ENCODE data around the gene SLC8A2.

Gene SLC8A2

DNA sequence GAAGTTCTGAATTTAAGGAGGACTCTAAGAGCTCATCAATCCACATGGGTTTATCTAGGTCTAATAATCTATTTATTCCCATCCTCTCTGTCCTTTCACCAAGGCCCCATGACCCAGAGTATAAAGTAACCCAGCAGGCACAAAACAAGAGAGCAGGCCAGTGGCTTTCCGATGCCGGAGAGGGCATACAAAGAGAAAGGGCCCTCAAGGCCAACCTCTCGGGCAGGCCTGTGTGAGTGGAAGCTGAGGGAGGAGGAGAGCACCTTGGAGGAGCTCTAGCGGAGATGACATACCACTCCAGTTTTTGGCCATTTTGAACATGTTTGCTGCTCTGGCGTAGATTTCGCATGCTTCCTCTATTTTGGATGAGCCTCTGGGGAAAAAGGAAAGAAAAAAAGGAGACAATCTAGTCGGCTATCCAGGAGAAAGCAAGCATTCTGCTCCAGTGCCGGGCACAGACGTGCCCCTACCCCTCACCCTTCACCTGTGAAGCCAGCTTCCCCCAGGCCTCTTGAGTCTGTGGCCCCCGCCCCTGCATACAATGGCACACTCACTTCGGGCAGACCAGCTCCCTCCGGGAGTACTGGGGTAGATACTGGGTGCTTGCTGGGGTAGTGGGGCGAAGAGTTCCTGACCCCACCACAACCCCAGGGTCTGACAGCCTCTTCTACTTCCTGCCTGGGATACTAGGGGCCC is 31.6 kb upstream of the SLC8A2 start:
- H3K4me1 ChIP-seq (ENCODE audit: control insufficient read depth, insufficient read depth, low read length), result peaks cover 13% of the 10 kb centered on the region
- H3K4me3 ChIP-seq (ENCODE audit: low read depth, low read length), result no peak overlapping the region
- peaks cover 30% of the 10 kb centered on the region for H3K36me3 ChIP-seq (ENCODE audit: control insufficient read depth, insufficient read depth, low read length)
- H3K27ac ChIP-seq (ENCODE audit: low read depth, low read length), result no peak overlapping the region
- H3K9me3 ChIP-seq (ENCODE audit: control insufficient read depth, insufficient read depth, low read depth, low read length), result no peaks in the 10 kb centered on the region
- no peaks in the 10 kb centered on the region for H3K27me3 ChIP-seq (ENCODE audit: control insufficient read depth, insufficient read depth, low read length)
- no peak overlapping the region for H3K9ac ChIP-seq (ENCODE audit: low read length)

- Histone ChIP-seq H3K27ac (ENCODE audit: low read depth, low read length) (no peak overlapping the region), H3K4me3 (ENCODE audit: low read depth, low read length) (peak overlapping the region; percentile 21; the same call in 1 of the 2 replicates), H3K36me3 (ENCODE audit: control insufficient read depth, insufficient read depth, low read length) (peaks cover 48% of the 10 kb centered on the region), H3K9ac (ENCODE audit: low read length) (no peak overlapping the region), H3K9me3 (ENCODE audit: control insufficient read depth, insufficient read depth, low read depth, low read length) (no peaks in the 10 kb centered on the region), H3K4me1 (ENCODE audit: control insufficient read depth, insufficient read depth, low read length) (peaks cover 8% of the 10 kb centered on the region), H3K27me3 (ENCODE audit: control insufficient read depth, insufficient read depth, low read length) (no peaks in the 10 kb centered on the region)
Observed at GRCh38 chr19:47499863-47500830, 28.5 kb upstream of the SLC8A2 start.

GRCh38 chr19:47499371-47499770 is 27.7 kb upstream of the SLC8A2 start:
- H3K9me3 ChIP-seq (ENCODE audit: control insufficient read depth, insufficient read depth, low read depth, low read length), result no peaks in the 10 kb centered on the region
- H3K4me1 ChIP-seq (ENCODE audit: control insufficient read depth, insufficient read depth, low read length), result peaks cover 8% of the 10 kb centered on the region
- no peak overlapping the region for H3K4me3 ChIP-seq (ENCODE audit: low read depth, low read length)
- H3K27ac ChIP-seq (ENCODE audit: low read depth, low read length), result no peak overlapping the region
- peaks cover 50% of the 10 kb centered on the region for H3K36me3 ChIP-seq (ENCODE audit: control insufficient read depth, insufficient read depth, low read length)
- H3K9ac ChIP-seq (ENCODE audit: low read length), result no peak overlapping the region
- H3K27me3 ChIP-seq (ENCODE audit: control insufficient read depth, insufficient read depth, low read length), result no peaks in the 10 kb centered on the region

DNA sequence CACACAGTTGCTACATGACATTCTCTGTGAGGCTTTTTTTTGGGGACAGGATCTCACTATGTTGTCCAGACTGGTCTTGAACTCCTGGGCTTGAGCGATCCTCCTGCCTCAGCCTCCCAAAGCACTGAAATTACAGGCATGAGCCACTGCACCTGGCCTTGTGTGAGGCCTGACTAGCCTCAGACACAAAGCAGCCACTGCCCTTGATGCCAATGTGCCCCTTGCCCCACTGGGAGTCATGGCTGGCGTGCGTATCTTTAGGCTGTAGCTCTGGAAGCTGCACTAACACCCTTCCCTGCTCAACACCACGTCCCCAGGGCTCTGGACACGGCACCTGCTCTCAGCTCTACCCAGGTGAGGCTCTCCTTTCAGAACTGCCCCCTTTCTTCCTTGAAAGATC is 26.9 kb upstream of the SLC8A2 start:
- no peaks in the 10 kb centered on the region for H3K27me3 ChIP-seq (ENCODE audit: control insufficient read depth, insufficient read depth, low read length)
- no peaks in the 10 kb centered on the region for H3K9me3 ChIP-seq (ENCODE audit: control insufficient read depth, insufficient read depth, low read depth, low read length)
- no peak overlapping the region for H3K4me3 ChIP-seq (ENCODE audit: low read depth, low read length)
- H3K4me1 ChIP-seq (ENCODE audit: control insufficient read depth, insufficient read depth, low read length), result peaks cover 9% of the 10 kb centered on the region
- no peak overlapping the region for H3K27ac ChIP-seq (ENCODE audit: low read depth, low read length)
- no peak overlapping the region for H3K9ac ChIP-seq (ENCODE audit: low read length)
- H3K36me3 ChIP-seq (ENCODE audit: control insufficient read depth, insufficient read depth, low read length), result peaks cover 47% of the 10 kb centered on the region

- no peak overlapping the region for H3K27ac ChIP-seq (ENCODE audit: low read depth, low read length)
- peaks cover 44% of the 10 kb centered on the region for H3K36me3 ChIP-seq (ENCODE audit: control insufficient read depth, insufficient read depth, low read length)
- H3K4me1 ChIP-seq (ENCODE audit: control insufficient read depth, insufficient read depth, low read length), result peaks cover 15% of the 10 kb centered on the region
- no peak overlapping the region for H3K4me3 ChIP-seq (ENCODE audit: low read depth, low read length)
- H3K9ac ChIP-seq (ENCODE audit: low read length), result no peak overlapping the region
- H3K27me3 ChIP-seq (ENCODE audit: control insufficient read depth, insufficient read depth, low read length), result no peaks in the 10 kb centered on the region
- H3K9me3 ChIP-seq (ENCODE audit: control insufficient read depth, insufficient read depth, low read depth, low read length), result no peaks in the 10 kb centered on the region
Observed at GRCh38 chr19:47497821-47498520, 26.3 kb upstream of the SLC8A2 start.

DNA sequence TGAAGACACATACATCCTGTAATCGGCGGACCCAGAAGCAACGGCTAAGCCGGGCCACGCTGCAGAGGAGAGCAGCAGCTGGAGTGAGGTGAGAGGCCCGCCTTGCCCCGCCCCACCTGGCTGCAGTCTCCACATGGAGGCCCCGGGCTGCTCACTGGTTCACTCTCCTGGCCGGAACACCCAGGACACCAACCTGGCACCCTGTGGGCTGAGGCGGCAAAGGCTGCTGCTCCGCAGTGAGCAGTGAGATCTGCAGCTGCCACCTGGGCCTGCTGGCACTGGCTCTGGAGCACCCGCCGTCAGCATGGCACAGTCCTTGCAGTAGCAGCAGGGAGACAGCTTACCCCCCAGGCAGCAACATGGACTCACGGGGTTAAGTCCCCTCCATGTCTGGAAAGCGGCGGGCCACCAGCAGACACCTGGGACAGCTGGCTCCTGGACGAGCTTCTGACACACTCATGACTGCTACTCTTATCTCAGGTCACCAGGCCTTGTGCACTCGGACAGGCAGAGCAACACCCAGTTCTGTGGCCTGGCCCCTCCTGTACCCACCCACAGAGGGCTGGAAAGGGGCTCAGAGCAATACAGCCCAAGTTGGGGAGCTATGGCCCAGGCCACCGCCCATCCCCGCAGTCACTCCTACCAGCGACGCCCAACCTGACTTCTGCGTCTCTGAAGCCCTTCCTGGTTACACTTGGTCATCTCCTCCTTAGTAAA is 25.5 kb upstream of the SLC8A2 start:
- Histone ChIP-seq H3K27me3 (ENCODE audit: control insufficient read depth, insufficient read depth, low read length) (no peaks in the 10 kb centered on the region), H3K4me3 (ENCODE audit: low read depth, low read length) (no peak overlapping the region), H3K9ac (ENCODE audit: low read length) (no peak overlapping the region), H3K27ac (ENCODE audit: low read depth, low read length) (no peak overlapping the region), H3K36me3 (ENCODE audit: control insufficient read depth, insufficient read depth, low read length) (peaks cover 41% of the 10 kb centered on the region), H3K9me3 (ENCODE audit: control insufficient read depth, insufficient read depth, low read depth, low read length) (no peaks in the 10 kb centered on the region), H3K4me1 (ENCODE audit: control insufficient read depth, insufficient read depth, low read length) (peaks cover 15% of the 10 kb centered on the region)

DNA sequence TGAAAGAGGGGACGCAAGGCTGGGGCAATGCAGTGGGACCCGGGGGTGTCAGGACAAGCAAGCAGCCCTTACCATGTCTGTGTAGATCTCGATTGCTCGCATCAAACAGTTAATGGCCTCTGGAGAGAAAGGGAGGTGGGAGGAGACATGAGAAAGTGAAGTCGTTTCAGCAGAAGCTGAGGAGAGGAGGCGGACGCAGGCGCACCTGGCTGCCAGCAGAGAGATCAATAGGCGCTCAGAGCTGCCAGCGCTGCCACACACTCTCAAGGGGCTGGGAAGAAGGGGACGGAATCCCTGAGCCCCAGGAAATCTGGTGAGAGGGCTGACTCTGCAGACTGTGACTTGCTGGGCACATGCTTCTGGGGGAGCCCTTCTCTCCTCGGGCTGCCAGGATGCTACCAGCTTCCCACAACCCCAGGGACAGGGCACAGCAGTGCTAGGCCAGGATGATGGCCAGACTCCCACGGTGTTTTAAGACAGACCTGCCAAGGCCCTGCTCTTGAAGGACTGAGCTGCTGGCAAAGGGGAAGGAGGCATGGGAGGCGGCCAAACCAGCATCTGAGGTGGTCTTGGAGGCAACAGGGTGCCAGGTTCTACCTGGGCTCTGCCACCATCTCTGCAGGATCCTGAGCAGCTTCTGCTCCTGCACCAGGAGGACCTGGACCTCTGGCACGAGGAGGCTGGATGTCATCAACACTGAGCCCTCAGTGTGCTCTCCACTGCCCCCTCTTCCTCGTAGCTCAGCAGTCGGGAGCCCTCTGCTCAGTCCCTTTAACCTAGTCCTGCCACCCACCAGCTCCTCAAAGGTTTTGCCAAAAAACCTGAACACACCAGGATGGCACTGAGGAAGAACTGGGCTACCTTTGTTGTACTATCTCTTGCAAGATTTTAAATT is 24.0 kb upstream of the SLC8A2 start:
- Histone ChIP-seq H3K4me1 (ENCODE audit: control insufficient read depth, insufficient read depth, low read length) (peaks cover 15% of the 10 kb centered on the region), H3K9ac (ENCODE audit: low read length) (peak overlapping the region; percentile 31), H3K9me3 (ENCODE audit: control insufficient read depth, insufficient read depth, low read depth, low read length) (no peaks in the 10 kb centered on the region), H3K27ac (ENCODE audit: low read depth, low read length) (no peak overlapping the region), H3K4me3 (ENCODE audit: low read depth, low read length) (no peak overlapping the region), H3K36me3 (ENCODE audit: control insufficient read depth, insufficient read depth, low read length) (peaks cover 52% of the 10 kb centered on the region), H3K27me3 (ENCODE audit: control insufficient read depth, insufficient read depth, low read length) (no peaks in the 10 kb centered on the region)

GRCh38 chr19:47494729-47495128 is 23.0 kb upstream of the SLC8A2 start:
- no peaks in the 10 kb centered on the region for H3K9me3 ChIP-seq (ENCODE audit: control insufficient read depth, insufficient read depth, low read depth, low read length)
- peaks cover 57% of the 10 kb centered on the region for H3K36me3 ChIP-seq (ENCODE audit: control insufficient read depth, insufficient read depth, low read length)
- peaks cover 7% of the 10 kb centered on the region; the same call in 1 of the 2 replicates for H3K4me1 ChIP-seq (ENCODE audit: control insufficient read depth, insufficient read depth, low read length)
- no peaks in the 10 kb centered on the region for H3K27me3 ChIP-seq (ENCODE audit: control insufficient read depth, insufficient read depth, low read length)
- no peak overlapping the region for H3K4me3 ChIP-seq (ENCODE audit: low read depth, low read length)
- H3K27ac ChIP-seq (ENCODE audit: low read depth, low read length), result no peak overlapping the region
- no peak overlapping the region for H3K9ac ChIP-seq (ENCODE audit: low read length)

- H3K9me3 ChIP-seq (ENCODE audit: control insufficient read depth, insufficient read depth, low read depth, low read length), result no peaks in the 10 kb centered on the region
- H3K27me3 ChIP-seq (ENCODE audit: control insufficient read depth, insufficient read depth, low read length), result no peaks in the 10 kb centered on the region
- H3K27ac ChIP-seq (ENCODE audit: low read depth, low read length), result no peak overlapping the region
- no peak overlapping the region for H3K9ac ChIP-seq (ENCODE audit: low read length)
- H3K36me3 ChIP-seq (ENCODE audit: control insufficient read depth, insufficient read depth, low read length), result peaks cover 62% of the 10 kb centered on the region
- no peak overlapping the region for H3K4me3 ChIP-seq (ENCODE audit: low read depth, low read length)
- peaks cover 7% of the 10 kb centered on the region; the same call in 1 of the 2 replicates for H3K4me1 ChIP-seq (ENCODE audit: control insufficient read depth, insufficient read depth, low read length)
Observed at GRCh38 chr19:47494211-47494547, 22.5 kb upstream of the SLC8A2 start.
